GM12801 (cell line): ENCODE data around the gene CC2D2A.

Source experiments
- TF ChIP-seq, protein P1 (sequence below): IDR thresholded peaks from one replicate; pipeline ENCODE4 v1.5.1; 2011; ENCODE audit warnings: control low read depth; ENCODE audit not compliant: insufficient read length; ENCODE audit errors: extremely low read depth

CC2D2A gene

DNA sequence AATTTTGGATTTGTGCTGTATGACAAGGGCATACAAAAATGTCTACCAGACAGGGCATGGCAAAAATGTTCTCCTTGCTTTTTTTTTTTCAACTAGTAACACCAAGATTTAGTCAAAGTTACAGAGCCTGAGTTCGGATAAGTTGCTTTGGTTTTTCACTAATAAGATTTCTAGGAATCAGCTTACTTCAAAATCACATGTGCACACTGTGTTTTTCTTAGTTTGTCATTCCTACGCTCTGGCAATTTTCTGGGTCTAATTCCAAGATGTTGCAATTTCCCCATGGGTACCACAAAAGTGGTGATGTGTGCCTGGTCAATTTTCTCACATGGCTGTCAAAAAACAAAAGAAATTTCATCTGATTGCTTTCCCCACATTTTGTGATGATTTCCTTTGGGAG is 35.6 kb upstream of the CC2D2A start:
- TF ChIP-seq, protein P1, sequence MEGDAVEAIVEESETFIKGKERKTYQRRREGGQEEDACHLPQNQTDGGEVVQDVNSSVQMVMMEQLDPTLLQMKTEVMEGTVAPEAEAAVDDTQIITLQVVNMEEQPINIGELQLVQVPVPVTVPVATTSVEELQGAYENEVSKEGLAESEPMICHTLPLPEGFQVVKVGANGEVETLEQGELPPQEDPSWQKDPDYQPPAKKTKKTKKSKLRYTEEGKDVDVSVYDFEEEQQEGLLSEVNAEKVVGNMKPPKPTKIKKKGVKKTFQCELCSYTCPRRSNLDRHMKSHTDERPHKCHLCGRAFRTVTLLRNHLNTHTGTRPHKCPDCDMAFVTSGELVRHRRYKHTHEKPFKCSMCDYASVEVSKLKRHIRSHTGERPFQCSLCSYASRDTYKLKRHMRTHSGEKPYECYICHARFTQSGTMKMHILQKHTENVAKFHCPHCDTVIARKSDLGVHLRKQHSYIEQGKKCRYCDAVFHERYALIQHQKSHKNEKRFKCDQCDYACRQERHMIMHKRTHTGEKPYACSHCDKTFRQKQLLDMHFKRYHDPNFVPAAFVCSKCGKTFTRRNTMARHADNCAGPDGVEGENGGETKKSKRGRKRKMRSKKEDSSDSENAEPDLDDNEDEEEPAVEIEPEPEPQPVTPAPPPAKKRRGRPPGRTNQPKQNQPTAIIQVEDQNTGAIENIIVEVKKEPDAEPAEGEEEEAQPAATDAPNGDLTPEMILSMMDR: no peak

DNA sequence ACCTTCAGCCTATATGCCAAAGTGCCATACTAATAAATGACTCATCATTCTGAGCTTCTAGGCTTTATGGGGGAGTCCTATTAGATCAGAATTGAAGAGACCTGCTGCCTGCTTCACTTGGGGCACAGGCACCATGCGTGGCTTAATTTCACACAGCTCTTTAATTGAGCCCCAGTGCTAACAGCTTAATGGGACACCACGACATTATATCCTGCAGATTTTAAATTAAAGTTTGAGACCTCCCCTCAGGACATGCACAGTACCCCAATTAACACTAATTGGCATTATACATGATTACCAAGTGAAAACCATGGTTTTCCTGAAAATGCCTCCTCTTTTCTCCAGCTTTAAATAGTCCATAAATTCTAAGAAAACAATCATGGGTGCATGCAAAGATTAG is 35.0 kb upstream of the CC2D2A start:
- TF ChIP-seq, protein P1: no peak

DNA sequence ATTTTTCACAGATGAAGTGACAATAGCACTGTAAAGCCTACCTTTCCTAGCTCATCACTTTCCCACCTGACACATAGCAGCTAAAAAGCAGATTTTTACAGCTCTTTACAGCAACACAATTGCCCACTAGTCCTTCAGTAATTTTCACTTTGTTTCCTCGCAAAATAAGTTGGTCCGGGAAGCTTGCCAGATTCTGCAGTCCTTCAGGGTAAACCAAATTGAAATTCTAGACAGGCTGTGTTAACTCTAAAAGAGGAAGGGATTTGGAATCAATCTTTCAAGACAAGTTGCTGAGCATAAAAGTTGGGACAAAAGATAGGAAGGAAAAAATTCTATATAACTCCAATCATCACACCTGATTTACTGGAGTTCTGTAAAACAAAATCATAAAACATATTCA is 33.2 kb upstream of the CC2D2A start:
- TF ChIP-seq, protein P1: no peak

DNA sequence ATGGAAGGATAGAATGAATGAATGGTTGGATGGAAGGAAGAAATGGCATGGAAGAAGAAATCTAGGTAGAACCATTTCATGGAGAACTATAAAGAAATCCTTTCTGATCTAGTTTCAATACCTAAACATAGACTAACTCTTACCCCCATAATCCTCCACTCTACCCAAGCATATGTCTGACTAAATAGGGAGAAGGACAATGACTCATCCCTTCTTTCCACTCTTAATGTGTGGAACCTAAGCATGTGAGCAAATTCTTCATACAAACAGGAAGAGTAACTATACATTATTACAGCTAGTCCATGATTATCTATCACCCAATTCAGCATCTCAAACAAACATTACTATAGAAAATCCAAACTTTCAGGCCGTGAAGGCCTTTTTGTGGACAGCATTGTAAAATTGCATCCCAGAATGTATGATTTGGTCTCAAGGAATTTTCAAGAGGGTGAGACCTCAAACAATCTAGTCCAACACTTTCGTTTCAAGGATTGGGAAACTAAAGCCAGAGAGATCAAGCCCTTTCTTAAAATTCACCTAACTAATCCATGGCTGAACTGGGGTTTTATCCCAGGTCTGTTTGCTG is 30.6 kb upstream of the CC2D2A start:
- TF ChIP-seq, protein P1: no peak

DNA sequence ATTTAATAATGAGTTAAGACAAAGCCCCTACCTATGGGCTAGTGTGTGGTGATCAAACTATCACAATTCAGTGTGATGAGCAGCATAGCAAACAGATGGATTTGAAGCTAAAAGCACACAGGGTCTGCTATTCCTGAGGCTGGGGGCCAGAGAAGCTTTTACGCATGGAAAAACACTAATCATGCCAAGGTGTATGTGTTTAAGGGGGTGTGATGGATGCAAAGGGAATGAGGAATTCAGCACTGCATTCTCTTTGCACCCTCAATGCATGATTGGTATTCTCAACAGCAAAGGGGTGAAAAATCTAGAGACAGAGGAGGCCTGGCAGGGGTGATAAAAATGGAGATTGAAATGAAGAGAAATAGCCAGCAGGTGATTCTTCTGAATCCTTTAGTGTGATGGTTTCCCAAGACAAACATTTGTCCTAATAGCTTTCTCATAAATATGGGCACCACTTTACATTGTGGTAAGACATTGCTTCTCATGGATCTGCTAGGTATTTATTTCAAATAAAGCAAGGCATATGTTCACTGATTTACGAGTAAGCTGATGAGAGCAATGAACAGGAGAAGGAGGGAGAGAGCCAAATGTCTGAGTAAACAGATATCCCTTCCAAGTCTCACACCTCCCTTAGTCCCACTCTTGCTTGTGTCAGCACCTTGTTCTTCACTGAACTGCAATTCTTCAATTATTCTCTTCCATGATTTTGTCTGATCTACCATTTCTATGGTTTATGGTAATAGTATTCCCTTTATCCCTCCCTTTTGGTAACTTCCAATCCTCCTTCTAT is 26.1 kb upstream of the CC2D2A start:
- TF ChIP-seq, protein P1: no peak

DNA sequence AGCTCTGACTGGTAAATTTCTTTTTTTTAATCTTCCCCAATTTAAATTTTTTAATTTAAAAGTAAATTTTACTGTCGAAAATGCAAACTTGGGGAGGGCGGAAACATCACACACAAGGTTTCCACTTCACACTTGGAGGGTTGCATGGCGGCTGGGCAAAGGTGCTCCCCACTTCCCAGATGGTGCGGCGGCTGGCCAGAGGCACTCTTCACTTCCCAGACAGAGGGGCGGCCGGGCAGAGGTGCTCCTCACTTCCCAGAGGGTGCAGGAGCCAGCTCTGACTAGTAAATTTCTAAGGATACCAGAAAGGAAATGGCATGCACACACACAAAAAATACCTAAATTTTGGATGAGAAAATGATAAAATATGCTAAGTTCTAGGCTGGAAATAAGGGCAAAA is 25.4 kb upstream of the CC2D2A start:
- TF ChIP-seq, protein P1: no peak

DNA sequence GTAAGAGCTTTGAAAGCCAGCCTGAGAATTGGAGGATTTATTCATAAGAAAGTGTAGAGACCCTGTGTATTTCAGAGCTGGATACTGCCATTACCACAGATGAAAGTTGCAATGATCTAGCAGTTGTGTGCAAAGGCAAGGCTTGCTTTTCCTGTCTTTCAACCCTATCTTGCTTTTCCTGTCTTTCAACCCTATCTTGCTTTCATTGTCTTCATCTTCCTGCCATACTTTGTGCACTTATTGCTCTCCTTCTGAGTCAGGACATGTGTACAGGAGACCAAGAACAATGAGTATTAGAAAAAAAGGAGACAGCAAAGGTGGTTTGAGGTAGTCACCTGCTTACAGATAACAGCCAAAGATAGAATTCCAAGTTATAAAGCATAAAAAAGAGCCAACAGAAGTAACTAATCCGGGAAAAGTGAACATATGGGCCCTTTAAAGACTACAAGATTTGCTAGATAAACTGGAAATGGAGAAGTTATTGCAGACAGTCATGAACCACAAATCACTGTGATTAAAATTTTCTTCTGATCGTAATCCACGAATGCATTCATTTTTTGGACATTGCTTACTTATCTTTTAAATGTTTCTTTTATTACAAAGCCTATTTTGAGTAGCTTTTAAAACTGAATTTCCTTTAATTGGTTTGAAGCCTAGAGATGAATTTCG is 24.7 kb upstream of the CC2D2A start:
- TF ChIP-seq, protein P1: no peak
